NCI-H345 treated with DMSO at 0.1 percent for 48 hours (cell line): ENCODE results near the gene WRAP73.

ENCODE experiments used
- DNase-seq: peaks from one replicate; lab custom pipeline; 2025; ENCODE audit not compliant: unreplicated experiment; lab: John Stamatoyannopoulos, UW

The WRAP73 gene

GRCh38 chr1:3669421-3669821, 19.5 kb upstream of the WRAP73 start:
- DNase-seq = no peak

GRCh38 chr1:3668585-3669300, 18.8 kb upstream of the WRAP73 start:
- DNase-seq = peak; percentile 90

- no peak for DNase-seq
Observed at GRCh38 chr1:3668148-3668547, 18.2 kb upstream of the WRAP73 start.

GRCh38 chr1:3664700-3665375, 14.9 kb upstream of the WRAP73 start:
- no peak for DNase-seq

- DNase-seq = peak; percentile 36
Observed at GRCh38 chr1:3663999-3664699, 14.2 kb upstream of the WRAP73 start.

- no peak for DNase-seq
Observed at GRCh38 chr1:3662080-3662671, 12.3 kb upstream of the WRAP73 start.

- DNase-seq = no peak
Observed at GRCh38 chr1:3661631-3662030, 11.7 kb upstream of the WRAP73 start.

- no peak for DNase-seq
Observed at GRCh38 chr1:3660704-3661103, 10.8 kb upstream of the WRAP73 start.

GRCh38 chr1:3659093-3659492, 9.2 kb upstream of the WRAP73 start:
- no peak for DNase-seq

GRCh38 chr1:3658231-3658615, 8.3 kb upstream of the WRAP73 start:
- no peak for DNase-seq

GRCh38 chr1:3657578-3658230, 7.8 kb upstream of the WRAP73 start:
- no peak for DNase-seq

GRCh38 chr1:3657096-3657475, 7.2 kb upstream of the WRAP73 start:
- DNase-seq = no peak

- no peak for DNase-seq
Observed at GRCh38 chr1:3656450-3657095, 6.7 kb upstream of the WRAP73 start.

GRCh38 chr1:3654549-3655281, 4.8 kb upstream of the WRAP73 start:
- DNase-seq = no peak

GRCh38 chr1:3653286-3653618, 3.3 kb upstream of the WRAP73 start:
- DNase-seq = peak; percentile 18

- DNase-seq = no peak
Observed at GRCh38 chr1:3652548-3653285, 2.8 kb upstream of the WRAP73 start.

- peak; percentile 42 for DNase-seq
Observed at GRCh38 chr1:3651930-3652547, 2.1 kb upstream of the WRAP73 start, which contains the start of gene TP73. Gene TP73, plus strand, starts transcription at chr1:3652516. Its CDS starts 29,850 bp downstream, at chr1:3682366.

- no peak for DNase-seq
Observed at GRCh38 chr1:3651026-3651929, 1.4 kb upstream of the WRAP73 start.
